OCI-LY3 (cell line): Measurements from ENCODE around the gene ARL4D.

ENCODE experiments used
- CTCF ChIP-seq: fragments of 200-600, 300-600 bp; sonication (generic); IDR thresholded peaks from 2 replicates; pipeline ENCODE4 v1.5.1; 2014; ENCODE audit warnings: antibody characterized with exemption, low read length, low read depth
- EZH2phosphoT487 ChIP-seq: fragments of 200-600 bp; shearing (Covaris generic); IDR thresholded peaks from 2 replicates; pipeline ENCODE4 v1.6.1; 2018; ENCODE audit warnings: antibody characterized with exemption, mixed run types, low read depth

- TF ChIP-seq CTCF (no peak), EZH2phosphoT487 (no peak)
These were observed 45.6 kb downstream of the ARL4D start for GRCh38 chr17:43444223-43445008.
